Stimulated activated CD8-positive, alpha-beta memory T cell treated with anti-CD3 and anti-CD28 coated beads, Interleukin-2, amount 100 ng/mL, for 48 hours (primary cell): ENCODE data around the gene GPC6.

Experiments
- DNase-seq, 2 donors: peaks; one replicate each; pipeline ENCODE4 v3.0.0-alpha.2; 2020; ENCODE audit warnings: low read depth in 2 of 2

Gene GPC6

GRCh38 chr13:93499991-93500390 is 273.4 kb downstream of the GPC6 start:
- DNase-seq: no peak

DNA sequence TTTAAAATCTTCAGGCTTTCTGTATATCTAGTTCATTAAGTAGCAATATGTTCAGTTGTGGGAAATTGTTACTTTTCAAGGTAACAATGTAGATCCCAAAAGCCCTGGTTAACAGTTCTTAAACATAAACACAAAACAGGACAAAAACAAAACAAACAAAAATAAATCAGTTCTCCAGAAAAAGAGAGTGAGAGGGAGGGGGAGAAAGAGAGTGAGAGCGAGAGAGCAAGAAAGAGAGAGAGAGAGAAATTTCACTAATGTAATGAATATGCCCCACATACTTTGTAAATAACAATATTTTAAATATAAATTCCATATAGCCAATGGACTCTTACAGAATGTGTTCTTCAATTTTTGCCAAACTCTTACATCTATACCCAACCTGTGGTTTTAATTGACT is 275.5 kb downstream of the GPC6 start:
- no peak for DNase-seq

DNA sequence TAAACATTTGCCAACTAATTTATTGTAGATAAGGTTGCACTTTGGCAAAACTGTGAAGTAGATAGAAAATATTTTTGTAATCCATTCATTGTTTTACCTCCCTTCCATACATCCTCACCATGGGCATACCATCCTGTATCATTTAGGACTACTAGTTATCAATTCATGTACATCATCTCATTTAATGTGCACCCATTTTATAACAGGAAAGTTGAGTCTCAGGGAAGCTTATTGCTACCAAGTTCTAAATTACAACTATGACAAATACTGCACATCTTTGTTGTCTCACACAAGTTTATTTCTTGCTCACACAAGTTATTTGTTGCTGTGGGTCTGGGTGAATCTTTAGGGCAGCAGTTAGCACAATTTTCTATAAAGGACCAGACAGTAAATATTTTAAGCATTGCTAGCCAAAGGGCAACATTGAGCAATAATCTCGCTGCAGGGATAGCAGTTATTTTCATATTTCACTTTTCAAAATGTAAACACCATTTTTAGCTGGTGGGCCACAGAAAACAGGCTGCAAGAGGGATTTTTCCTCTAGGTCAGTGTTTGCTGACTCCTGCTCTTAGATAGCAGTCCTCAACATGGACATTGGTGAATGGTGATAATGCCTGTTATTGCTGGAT is 276.5 kb downstream of the GPC6 start:
- DNase-seq: no peak

GRCh38 chr13:93505104-93505952 is 278.7 kb downstream of the GPC6 start:
- no peak for DNase-seq

DNA sequence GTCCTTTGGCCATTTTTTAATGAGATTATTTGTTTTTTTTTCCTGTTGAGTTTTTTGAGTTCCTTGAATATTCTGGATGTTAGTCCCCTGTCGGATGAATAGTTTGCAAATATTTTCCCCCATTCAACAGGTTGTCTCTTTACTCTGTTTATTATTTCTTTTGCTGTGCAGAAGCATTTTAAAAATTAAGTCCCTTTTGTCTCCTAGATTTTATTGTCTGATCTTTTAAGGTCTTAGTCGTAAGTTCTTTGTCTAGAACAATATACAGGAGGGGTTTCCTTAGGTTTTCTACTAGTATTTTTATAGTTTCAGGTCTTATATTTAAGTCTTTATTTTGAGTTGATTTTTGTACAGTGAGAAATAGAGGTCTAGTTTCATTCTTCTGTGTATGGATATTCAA is 284.4 kb downstream of the GPC6 start:
- no peak for DNase-seq

GRCh38 chr13:93515267-93515666 is 288.7 kb downstream of the GPC6 start:
- no peak for DNase-seq

DNA sequence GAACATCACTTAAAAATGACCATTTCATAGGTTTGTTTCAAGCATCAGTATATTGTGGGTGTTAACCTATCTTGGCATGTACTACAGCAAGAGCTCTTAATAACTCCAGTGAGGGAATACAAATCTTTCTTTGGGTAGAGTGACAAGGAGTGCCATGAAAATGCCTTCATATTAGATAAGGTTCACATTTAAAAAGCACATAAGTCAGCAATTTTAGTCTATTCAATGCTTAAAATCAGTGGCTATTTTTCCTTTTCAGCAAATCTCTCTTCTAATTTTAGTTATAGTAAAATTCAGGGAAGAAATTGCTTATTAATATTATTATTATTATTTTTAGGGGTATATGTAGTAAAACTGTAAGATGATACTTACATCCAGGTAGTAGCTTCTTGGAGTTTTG is 291.1 kb downstream of the GPC6 start:
- no peak for DNase-seq

GRCh38 chr13:93521307-93521706 is 294.7 kb downstream of the GPC6 start:
- DNase-seq: no peak

DNA sequence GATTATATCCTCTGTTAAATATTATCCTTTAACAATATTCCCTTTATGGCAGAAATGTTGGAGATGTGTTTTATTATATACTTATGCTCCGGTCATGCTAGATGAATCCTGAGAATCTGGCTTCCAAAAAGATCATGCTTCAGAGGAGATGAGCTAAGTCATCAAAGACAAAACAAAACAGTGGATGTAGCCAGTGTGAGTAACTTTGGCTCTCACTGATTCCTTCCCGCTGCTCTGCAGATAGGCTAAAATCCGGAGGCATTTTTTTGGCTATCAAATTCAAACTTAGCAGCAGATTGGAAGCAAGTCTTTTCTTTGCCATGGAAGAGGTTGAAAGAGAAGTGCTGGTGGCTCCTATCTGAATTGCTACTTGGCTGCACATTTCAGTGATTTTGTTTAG is 295.9 kb downstream of the GPC6 start:
- no peak for DNase-seq

DNA sequence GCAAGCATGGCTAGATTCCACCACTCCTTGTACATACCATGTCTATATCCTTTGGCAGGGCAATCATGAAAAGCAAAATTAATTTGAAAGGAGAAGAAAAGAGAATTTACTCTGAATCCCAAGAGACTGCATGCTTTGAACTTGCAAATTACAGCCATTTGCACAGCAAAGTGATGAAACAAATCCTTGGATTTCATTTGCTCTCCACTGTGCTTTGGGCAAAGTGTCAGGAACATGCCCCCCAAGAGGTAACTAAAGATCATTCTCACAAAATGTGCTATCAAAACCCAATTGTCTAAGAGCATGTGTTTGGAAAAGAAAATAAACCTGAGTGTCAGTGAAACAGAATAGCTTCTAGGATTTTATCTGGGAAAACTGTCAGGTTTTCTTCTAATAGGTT is 298.5 kb downstream of the GPC6 start:
- no peak for DNase-seq

DNA sequence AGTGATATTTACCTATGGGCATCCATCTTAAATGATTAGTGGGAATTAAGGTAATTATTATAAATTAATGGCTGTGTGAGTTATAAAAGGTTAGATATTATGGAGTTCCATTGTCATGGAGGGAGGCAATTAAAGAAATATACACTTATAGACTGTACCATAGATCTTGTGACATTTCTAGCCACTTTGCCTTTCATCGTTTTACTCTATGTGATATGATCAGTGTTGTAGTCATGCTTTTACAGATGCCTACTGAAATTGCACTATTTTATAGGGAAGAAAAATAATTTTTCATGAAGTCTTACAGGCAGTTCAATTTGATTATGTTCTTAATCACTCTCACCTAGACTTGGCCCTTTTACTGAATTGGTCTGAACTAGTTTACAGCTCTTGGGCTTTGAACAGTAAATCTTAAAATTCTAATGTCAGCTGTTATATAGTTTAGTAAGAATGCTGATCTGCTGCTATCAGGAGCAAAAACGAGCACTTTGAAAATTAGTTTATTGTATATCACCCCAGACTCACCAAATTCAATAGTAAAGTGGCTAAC is 301.2 kb downstream of the GPC6 start:
- no peak for DNase-seq

- no peak for DNase-seq
Measured at GRCh38 chr13:93529961-93530360, 303.4 kb downstream of the GPC6 start.

DNA sequence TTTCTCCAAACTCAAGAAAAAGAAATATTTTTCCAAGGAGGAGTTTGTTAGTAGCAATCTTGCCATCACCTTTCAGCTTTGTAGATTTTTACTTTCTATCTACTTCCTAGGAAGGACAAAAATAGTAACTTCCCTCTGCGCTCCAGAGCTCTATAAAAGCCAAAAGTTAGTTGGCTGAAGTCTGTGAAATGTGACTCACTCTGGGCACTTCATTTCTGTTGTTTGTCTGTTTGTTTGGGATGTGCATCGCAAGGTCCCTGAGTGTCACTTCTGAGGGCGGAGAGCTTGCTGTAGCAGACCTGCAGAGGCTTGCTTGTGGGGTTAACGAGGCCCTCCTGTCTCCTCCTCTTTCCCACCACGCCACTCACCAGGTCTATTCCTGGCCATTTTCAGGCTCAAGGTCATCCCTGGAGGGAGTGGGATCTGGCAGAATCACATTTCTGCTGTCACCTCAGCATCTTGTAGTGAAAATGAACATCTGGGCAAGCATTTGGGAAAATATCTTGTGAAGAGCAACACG is 307.6 kb downstream of the GPC6 start:
- DNase-seq: no peak

DNA sequence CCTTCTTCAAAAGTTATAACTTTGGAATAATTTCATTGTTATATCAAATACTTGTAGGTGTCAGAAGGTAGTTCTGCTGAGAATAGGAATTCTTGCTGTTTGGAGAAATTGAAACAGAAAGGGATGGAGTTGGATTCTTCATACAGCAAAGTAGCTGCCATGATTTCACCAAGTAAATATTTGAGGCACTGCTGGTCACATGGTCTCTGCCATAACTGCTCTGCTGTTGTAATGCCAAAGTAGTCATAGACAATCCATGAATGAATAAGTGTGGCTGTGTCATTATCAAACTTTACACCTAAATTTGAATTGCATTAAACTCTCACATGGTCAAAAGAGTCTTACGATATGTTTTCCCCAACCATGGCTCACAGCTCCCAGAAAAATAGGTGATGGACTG is 308.6 kb downstream of the GPC6 start:
- DNase-seq: no peak

DNA sequence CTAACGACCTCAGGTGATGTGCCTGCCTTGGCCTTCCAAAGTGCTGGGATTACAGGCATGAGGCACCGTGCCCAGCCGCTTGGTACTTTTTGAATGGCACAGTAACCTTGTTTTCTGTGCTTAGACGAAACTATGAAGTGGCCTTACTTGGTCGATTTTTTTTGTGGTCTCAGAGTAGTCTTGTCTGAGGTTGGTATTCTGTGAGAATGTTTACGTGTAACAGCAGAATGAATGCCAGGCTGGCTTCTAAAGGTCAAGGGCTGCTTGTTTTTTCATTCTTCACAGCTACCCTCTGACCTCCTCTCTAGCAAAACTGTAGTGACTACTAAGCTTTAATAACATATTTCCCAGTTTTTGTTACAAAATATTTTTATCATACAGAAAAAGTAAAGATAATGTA is 313.3 kb downstream of the GPC6 start:
- no peak for DNase-seq

DNA sequence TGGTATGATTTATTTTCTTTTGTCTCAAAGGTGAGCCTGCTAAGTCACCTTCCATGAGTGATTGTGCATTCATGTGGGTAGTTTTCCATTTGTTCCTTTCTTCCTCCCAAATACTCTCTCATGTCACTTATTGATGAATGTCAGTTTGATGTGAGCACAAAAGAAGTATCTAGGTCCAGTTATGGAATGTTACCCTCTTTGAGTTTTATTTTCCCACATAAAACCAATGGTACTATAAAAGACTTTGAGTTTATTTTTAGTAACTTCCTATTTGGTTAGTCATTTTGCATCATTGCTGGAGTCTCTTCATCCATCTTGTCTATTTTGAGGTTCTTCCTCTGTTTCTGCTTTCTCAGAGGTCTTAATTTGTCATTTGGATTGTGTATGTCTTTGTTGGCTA is 321.3 kb downstream of the GPC6 start:
- no peak for DNase-seq

GRCh38 chr13:93549326-93550005 is 322.9 kb downstream of the GPC6 start:
- DNase-seq: no peak

GRCh38 chr13:93550236-93550635 is 323.6 kb downstream of the GPC6 start:
- DNase-seq: no peak

DNA sequence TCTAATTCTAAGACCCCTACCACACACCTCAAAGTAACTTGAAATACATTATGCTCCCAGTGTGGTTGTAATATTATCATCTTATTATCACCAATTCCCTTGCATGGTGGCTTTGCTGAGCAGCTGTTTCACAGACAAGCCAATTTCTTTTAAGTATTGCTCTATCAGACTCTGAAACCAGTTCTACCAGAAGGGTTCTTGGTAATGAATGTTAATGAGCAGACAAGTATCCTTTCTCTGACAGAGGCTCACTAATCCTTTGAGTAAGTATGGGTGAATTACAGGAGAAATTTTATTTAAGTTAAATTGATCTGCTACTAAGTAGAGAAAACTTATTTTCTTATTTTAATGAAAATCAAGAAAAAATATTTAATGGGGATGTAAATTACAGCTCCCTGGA is 326.0 kb downstream of the GPC6 start:
- no peak for DNase-seq

DNA sequence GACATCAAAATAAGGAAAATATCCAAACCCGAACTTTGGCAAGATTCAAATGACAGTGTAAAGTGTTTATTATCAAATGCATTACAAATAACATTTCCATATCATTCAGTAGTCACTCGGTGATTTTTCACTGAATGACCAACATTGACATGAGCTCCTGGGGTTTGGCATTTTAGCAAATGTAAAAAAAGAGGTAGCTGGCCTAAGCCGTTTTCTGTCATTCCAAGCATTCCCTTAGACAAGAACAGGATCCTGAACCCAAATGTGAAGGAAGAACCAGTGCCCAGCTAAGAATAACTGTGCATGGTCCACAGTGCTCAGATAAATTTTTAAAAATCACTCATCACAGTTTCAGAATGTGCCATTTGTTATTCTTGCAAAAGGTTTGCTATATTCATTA is 327.9 kb downstream of the GPC6 start:
- no peak for DNase-seq

- DNase-seq: no peak
Measured at GRCh38 chr13:93558637-93559036, 332.0 kb downstream of the GPC6 start.

GRCh38 chr13:93559718-93560117 is 333.1 kb downstream of the GPC6 start:
- no peak for DNase-seq
